ENCODE results near the gene GSS. TPM values are rescaled to one million over a fixed set of nuclear protein-coding genes. Genes with fewer than 3 reads are reported as not detected.

GSS gene
- total RNA-seq, 2 experiments from 2014 or later = 84.3 to 86.0 TPM

DNA sequence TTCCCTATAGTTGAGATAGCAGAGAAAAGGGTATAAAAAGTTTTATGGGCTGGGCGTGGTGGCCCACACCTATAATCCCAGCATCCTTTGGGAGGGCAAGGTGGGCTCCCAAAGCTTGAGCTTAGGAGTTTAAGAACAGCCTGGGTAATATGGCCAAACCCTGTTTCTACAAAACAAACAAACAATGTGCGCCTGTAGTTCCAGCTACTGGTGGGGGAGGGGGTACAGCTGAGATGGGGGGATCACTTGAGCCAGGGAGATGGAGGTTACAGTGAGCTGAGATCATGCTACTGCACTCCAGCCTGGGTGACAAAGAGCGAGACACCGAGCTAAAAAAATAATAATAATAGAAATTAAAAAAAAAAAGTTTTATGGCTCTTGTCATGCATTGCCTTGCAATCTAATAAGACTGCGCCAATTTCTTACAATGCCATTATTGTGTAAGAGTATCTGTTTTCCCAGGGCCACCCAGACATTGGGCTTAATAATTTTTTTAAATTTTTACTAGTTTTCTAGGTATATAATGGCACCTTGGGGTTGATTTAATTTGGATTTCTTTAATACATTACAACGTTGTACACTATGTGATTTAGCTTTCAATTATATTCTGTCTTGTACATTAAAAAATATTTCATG lies 75.3 kb downstream of the GSS start:
- DNase-seq = no peak
- no peak overlapping the region for H3K4me3 Mint-ChIP-seq
- CTCF ChIA-PET = interaction anchor here (0.6 to 1.4 kb wide), 7 partner anchors 9 to 211 kb away, joined by 3 to 5 read pairs (median 3); no protein-coding TSS in a partner anchor
- peak overlapping the region; percentile 50 for H3K27ac Mint-ChIP-seq
- intact Hi-C loops (cut with micrococcal nuclease) = no loop called here
- peaks cover 19% of the 10 kb centered on the region for H3K36me3 Mint-ChIP-seq (ENCODE audit: low read depth)
- peaks cover 43% of the 10 kb centered on the region for H3K4me1 Mint-ChIP-seq (ENCODE audit: low read depth)
- H3K9me3 Mint-ChIP-seq = no peaks in the 10 kb centered on the region
- H3K27me3 Mint-ChIP-seq (ENCODE audit: low read depth) = no peaks in the 10 kb centered on the region

Small RNA genes lying within 50 kb of the gene (microRNA-seq; reads per million reads assigned to microRNA genes)
- gene MIR499A (ENCODE audit: borderline microRNAs expressed, borderline replicate concordance) (not detected), gene MIR499B (ENCODE audit: borderline microRNAs expressed, borderline replicate concordance) (not detected)

Other genes starting within 250 kb of the GSS start
- gene NCOA6, start 130.2 kb downstream of the GSS start, total RNA-seq = 10 to 100 TPM; 13.9 to 14.1 TPM
- 10 to 100 TPM; 14.8 to 15.0 TPM for gene GGT7, start 83.0 kb downstream of the GSS start, total RNA-seq
- gene ACSS2, start 79.2 kb downstream of the GSS start, total RNA-seq = 10 to 100 TPM; 71.3 to 73.6 TPM
- under 1 TPM; 0.20 to 0.86 TPM for gene MYH7B, start 62 bp upstream of the GSS start, total RNA-seq
- gene TRPC4AP, start 137.0 kb upstream of the GSS start, total RNA-seq = 10 to 100 TPM; 49.6 to 51.7 TPM
- 10 to 100 TPM; 15.5 to 15.8 TPM for gene EDEM2, start 191.5 kb upstream of the GSS start, total RNA-seq
- gene PROCR, start 216.3 kb upstream of the GSS start, total RNA-seq = 1 to 10 TPM; 1.5 to 1.7 TPM